Calu3 (cell line): ENCODE measurements around the gene EPN3. TPM values are rescaled to one million over a fixed set of nuclear protein-coding genes. Genes with fewer than 3 reads are reported as not detected.

ENCODE experiments used
- BruUV-seq: library from RNA; stranded (reverse); fragments of 400-500 nt; replicated peaks from 2 replicates; lab custom pipeline; 2021; lab: Mats Ljungman, UMichigan
- CTCF ChIA-PET: fragments of 300-600 bp; sonication (Branson Sonifier 250); formaldehyde crosslinking; loops from one replicate; lab custom pipeline; 2022; ENCODE audit warnings: antibody characterized with exemption; lab: Charles Lee
- DNase-seq: peaks from one replicate; pipeline ENCODE4 v3.0.0; 2022
- H3K27ac Mint-ChIP-seq: one replicate; pipeline ENCODE4 v1.8.0; 2022; ENCODE audit warnings: mixed read lengths; ENCODE audit not compliant: unreplicated experiment
- H3K27me3 Mint-ChIP-seq: one replicate; pipeline ENCODE4 v1.8.0; 2022; ENCODE audit warnings: mixed read lengths; ENCODE audit not compliant: unreplicated experiment
- H3K36me3 Mint-ChIP-seq: one replicate; pipeline ENCODE4 v1.8.0; 2022; ENCODE audit warnings: mild to moderate bottlenecking, moderate library complexity, mixed read lengths; ENCODE audit not compliant: insufficient read depth, unreplicated experiment
- H3K4me1 Mint-ChIP-seq: one replicate; pipeline ENCODE4 v1.8.0; 2022; ENCODE audit warnings: mild to moderate bottlenecking, low read depth, mixed read lengths; ENCODE audit not compliant: unreplicated experiment
- H3K4me3 Mint-ChIP-seq: one replicate; pipeline ENCODE4 v1.8.0; 2022; ENCODE audit warnings: mild to moderate bottlenecking, low read depth, moderate library complexity, mixed read lengths; ENCODE audit not compliant: unreplicated experiment
- H3K9me3 Mint-ChIP-seq: one replicate; pipeline ENCODE4 v1.8.0; 2022; ENCODE audit warnings: low read depth, mixed read lengths; ENCODE audit not compliant: unreplicated experiment
- intact Hi-C: fragments of 100-400 bp; cut with micrococcal nuclease; formaldehyde crosslinking; loops from one replicate; pipeline ENCODE4 v1.10.0; 2022; ENCODE audit not compliant: unreplicated experiment
- total RNA-seq: library from RNA; stranded (reverse); gene quantifications from 2 replicates; pipeline ENCODE4 v1.2.3, GENCODE V29; 2022
- TF ChIP-seq, protein P1 (sequence below): fragments of 200-600 bp; IDR thresholded peaks from one replicate; pipeline ENCODE4 v1.8.0; 2022; ENCODE audit warnings: antibody characterized with exemption; ENCODE audit not compliant: unreplicated experiment

Gene EPN3
- total RNA-seq, 1 experiment from 2014 or later = 41.9 TPM

DNA sequence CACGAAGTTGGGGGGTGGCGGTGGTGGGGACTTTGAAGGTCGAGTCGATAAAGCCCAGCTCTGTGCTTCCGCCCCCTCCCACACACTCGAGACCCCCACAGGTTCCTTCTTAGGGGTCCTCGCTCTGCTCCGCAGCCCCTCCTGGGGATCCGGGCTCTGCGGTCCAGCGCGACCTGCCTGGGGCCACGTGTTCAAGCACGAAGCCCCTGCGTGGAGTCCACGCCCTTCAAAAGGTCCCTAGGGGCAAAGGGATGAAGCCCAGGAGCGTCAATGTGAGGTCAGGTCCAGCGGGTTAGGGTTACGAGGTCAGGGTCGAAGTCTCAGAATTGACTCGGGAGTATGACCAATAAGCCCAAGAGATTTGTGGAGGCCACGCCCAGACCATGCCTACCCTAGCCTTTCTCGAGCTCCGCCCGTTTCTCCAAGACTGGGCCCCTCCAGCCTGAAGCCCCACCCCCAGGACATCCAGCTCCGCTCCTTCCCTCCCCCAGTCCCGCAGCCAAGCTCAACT, 27.2 kb downstream of the EPN3 start:
- CTCF ChIA-PET = interaction anchor here (0.9 to 2.1 kb wide), 3 partner anchors 9 to 133 kb away, joined by 3 to 8 read pairs (median 4); partner anchors contain the start of gene SPATA20
- no peak overlapping the region for H3K27ac Mint-ChIP-seq
- peaks cover 73% of the 10 kb centered on the region for H3K27me3 Mint-ChIP-seq
- H3K4me1 Mint-ChIP-seq = peaks cover 7% of the 10 kb centered on the region
- H3K4me3 Mint-ChIP-seq = peak overlapping the region; percentile 61
- BruUV-seq = no TSS peak
- peak; percentile 41 for DNase-seq
- no peaks in the 10 kb centered on the region for H3K9me3 Mint-ChIP-seq
- TF ChIP-seq, protein P1, sequence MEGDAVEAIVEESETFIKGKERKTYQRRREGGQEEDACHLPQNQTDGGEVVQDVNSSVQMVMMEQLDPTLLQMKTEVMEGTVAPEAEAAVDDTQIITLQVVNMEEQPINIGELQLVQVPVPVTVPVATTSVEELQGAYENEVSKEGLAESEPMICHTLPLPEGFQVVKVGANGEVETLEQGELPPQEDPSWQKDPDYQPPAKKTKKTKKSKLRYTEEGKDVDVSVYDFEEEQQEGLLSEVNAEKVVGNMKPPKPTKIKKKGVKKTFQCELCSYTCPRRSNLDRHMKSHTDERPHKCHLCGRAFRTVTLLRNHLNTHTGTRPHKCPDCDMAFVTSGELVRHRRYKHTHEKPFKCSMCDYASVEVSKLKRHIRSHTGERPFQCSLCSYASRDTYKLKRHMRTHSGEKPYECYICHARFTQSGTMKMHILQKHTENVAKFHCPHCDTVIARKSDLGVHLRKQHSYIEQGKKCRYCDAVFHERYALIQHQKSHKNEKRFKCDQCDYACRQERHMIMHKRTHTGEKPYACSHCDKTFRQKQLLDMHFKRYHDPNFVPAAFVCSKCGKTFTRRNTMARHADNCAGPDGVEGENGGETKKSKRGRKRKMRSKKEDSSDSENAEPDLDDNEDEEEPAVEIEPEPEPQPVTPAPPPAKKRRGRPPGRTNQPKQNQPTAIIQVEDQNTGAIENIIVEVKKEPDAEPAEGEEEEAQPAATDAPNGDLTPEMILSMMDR = no peak
- H3K36me3 Mint-ChIP-seq = peaks cover under 1% of the 10 kb centered on the region
- intact Hi-C loops = no loop called here

DNA sequence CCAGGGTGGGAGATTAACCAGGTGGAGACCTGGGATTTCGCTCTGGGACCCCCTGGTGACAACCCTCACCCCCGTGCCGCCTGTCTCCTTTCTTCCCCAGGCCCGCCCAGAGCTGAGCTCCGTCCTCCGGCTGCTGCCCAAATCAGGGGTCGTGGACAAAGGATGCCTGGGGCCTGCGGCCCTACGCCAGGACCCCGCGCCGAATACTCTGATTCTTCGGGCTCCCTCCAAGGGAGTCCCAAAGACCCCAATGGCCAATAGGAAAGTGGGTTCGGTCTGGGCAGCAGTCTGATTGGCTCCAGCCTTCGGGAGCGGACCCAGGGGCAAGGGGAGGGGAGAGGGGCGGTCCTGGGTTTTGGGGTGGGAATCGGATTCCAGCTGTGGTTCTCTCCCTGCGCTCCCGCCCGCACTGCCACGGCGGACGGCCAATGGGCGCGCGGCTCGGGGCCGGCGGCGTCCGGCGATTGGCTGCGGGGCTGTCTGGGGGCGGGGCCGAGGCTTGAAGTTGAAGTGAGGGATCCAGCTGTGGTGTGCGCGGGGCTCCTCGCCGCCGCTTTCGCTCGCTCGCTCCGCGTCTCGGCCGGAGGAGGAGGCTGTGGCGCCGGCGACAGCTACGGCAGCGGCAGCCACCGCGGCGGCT, 27.8 kb downstream of the EPN3 start, which contains the start of gene CACNA1G:
Gene CACNA1G, plus strand, starts transcription at position 531 of the 640 bp plus-strand sequence. CDS start 745 bp downstream, outside the sequence.
- TF ChIP-seq, protein P1 = no peak
- peaks cover 12% of the 10 kb centered on the region for H3K4me1 Mint-ChIP-seq
- H3K27ac Mint-ChIP-seq = no peak within 1 kb of the TSS
- H3K36me3 Mint-ChIP-seq = peaks cover 5% of the 10 kb centered on the region
- H3K4me3 Mint-ChIP-seq = peak within 1 kb of the TSS; percentile 61
- H3K9me3 Mint-ChIP-seq = no peaks in the 10 kb centered on the region
- BruUV-seq = no TSS peak
- peaks cover 79% of the 10 kb centered on the region for H3K27me3 Mint-ChIP-seq
- intact Hi-C loops = no loop called here
- CTCF ChIA-PET = interaction anchor here (0.6 to 2.9 kb wide), 6 partner anchors 9 to 133 kb away, joined by 3 to 8 read pairs (median 4); partner anchors contain the start of gene SPATA20
- DNase-seq = peak; percentile 96

GRCh38 chr17:50560931-50561745, 28.6 kb downstream of the EPN3 start:
- Mint-ChIP-seq H3K4me3 (peak overlapping the region; percentile 61), H3K27me3 (peaks cover 87% of the 10 kb centered on the region), H3K36me3 (peaks cover 5% of the 10 kb centered on the region), H3K9me3 (no peaks in the 10 kb centered on the region), H3K27ac (no peak overlapping the region), H3K4me1 (peaks cover 13% of the 10 kb centered on the region)
- intact Hi-C loops = no loop called here
- CTCF ChIA-PET = interaction anchor here (0.6 to 2.9 kb wide), 9 partner anchors 9 to 132 kb away, joined by 3 to 8 read pairs (median 3); partner anchors contain the start of gene SPATA20
- TF ChIP-seq, protein P1 = no peak
- no TSS peak for BruUV-seq
- no peak for DNase-seq

GRCh38 chr17:50561746-50562141, 29.2 kb downstream of the EPN3 start:
- no peak for DNase-seq
- Mint-ChIP-seq H3K36me3 (peaks cover 5% of the 10 kb centered on the region), H3K4me1 (peaks cover 13% of the 10 kb centered on the region), H3K9me3 (no peaks in the 10 kb centered on the region), H3K27ac (no peak overlapping the region), H3K4me3 (peak overlapping the region; percentile 61), H3K27me3 (peaks cover 93% of the 10 kb centered on the region)
- CTCF ChIA-PET = interaction anchor here (0.7 to 2.9 kb wide), 7 partner anchors 9 to 67 kb away, joined by 3 to 8 read pairs (median 4); no protein-coding TSS in a partner anchor
- BruUV-seq = no TSS peak
- intact Hi-C loops = no loop called here
- TF ChIP-seq, protein P1 = no peak
